GM18505 (cell line): ENCODE measurements around the gene CDC42SE2.

ENCODE experiments used
- ATAC-seq: cut with Tn5 transposase; IDR thresholded peaks from one replicate; pipeline ENCODE4 v1.9.1; 2021; ENCODE audit not compliant: unreplicated experiment
- POLR2A ChIP-seq: IDR thresholded peaks from 4 replicates; pipeline ENCODE4 v1.6.1; 2011; ENCODE audit warnings: borderline replicate concordance; ENCODE audit not compliant: insufficient read depth, insufficient read length; ENCODE audit errors: extremely low read depth

CDC42SE2 gene

DNA sequence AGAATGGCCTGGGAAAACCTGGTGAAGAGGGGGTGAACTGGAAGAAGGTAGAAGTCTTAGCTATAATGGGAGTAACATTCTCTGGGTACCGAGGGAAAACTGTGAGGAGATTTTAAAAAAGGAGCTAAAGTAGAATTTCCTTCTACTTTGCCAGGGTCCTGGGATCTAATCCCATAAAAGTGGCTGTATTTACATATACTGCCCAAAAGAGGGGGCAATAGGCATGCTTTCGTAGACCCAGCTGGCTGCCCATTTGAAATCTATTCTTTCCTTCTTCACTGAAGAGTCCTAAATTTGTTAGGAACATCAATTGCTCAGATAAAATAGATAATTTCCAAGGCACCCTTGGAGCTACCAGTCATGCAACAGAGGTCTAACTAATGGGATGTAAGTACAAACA, 159.2 kb downstream of the CDC42SE2 start:
- TF ChIP-seq POLR2A = no peak
- ATAC-seq = no peak

DNA sequence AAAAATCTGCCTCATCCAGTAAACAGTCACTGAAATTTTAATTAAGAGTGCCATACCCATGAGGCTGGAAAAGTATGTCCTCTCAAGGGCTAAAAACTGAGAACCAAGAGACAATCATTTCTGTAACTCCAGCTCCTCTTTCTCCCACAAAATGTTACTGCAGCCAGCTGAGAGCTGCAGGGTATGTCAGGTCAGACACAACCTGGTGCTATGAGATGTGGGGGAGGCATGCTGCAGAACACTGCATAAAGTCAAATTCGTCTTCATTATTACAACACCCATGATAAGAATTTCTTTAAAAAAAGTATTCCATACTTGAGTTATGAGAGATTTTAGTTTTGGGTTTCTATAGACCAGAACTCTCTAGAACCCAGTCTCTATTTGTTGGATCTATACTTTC, 162.2 kb downstream of the CDC42SE2 start:
- no peak for TF ChIP-seq POLR2A
- no peak for ATAC-seq

DNA sequence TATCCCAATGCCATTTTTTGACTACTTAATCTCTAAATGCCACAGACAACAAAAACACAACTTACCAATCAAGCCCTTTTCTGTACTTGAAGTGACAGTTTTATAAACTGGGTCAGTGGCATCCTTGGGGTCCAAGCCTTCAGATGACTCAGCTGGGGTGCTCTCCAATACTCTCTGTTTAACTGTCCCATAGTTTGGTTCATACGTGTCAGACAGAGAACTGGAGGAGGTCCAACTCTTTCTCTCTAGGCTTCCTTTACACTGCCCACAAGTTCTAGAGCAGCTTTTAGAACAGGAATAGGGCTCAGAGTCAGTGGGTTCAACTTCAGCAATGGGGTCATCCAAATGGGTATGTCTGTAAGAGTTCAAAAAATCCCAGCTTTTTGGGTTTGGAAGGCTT, 166.9 kb downstream of the CDC42SE2 start:
- no peak for ATAC-seq
- TF ChIP-seq POLR2A = no peak

DNA sequence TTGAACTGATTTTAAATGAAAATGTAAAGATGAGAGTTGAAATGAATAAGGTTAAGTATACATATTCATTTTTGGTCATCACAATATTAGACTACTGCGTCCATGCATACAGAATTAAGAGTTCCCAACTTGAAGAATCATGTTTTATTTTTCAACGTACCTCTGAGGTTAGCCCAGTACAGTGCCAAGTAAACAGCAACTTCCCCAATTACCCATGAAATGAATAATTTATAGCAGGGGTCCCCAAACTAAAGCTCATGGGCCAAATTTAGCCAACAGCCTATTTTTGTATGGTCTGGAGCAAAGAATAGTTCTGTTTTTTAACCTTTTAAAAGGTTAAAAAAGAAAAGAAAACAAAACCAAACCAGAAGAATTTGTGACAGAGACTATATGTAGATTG, 167.9 kb downstream of the CDC42SE2 start:
- no peak for ATAC-seq
- TF ChIP-seq POLR2A = no peak

DNA sequence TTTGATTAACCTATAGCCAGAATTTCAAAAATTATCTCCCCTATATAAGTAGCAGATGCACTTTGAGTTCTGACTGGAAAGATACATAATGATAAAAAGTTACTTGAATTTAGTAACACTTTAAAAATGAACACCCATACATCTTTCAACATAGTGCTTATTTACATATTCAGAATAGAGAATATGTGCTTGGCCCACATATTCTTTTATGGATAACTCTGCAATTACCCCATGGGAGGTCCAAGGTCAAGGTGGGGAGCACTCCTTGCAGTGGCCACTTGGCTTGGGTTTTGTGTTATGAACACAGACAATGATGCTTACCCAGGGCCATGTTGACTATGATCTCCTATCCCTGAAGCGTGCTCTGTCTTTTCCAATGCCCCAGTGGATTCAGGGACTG, 169.3 kb downstream of the CDC42SE2 start:
- TF ChIP-seq POLR2A = no peak
- no peak for ATAC-seq

DNA sequence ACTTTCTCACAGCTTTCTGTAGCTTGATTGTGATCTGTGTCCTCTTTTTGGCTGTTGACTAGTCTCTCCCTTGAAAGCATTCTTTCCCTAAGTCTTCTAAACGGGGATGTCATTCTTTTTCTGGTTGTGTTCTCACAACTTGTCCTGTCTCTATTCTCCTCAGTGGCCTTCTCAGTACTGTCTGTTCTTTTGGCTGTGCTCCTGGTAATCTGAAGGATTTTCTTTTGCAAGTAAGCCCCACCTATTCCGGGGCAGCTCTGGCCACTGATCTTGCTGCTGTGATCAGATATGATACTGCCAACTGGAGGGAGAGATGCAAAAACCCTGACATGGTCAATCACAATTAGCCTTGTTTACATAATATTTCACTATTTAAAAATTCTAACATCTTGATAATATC, 172.2 kb downstream of the CDC42SE2 start:
- ATAC-seq = no peak
- TF ChIP-seq POLR2A = no peak

DNA sequence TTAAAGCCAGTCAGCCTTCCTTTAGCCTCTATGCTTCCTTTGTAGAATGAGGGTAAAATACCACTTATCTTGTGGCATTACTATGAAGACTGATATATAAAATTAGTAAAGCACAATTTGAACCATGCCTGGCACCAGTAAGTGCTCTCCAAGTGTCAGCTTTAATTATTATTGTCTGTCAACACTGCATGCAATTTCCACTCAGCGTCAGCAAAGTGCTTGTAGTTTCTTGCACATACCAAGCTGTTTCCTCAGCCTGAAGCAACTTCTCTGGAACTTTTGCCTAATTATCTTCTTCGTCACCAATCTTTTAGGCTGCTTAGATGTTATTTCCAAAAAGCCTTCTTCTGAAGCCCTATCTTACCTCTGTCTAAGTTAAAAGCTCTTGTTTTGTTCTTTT, 177.3 kb downstream of the CDC42SE2 start:
- ATAC-seq = no peak
- no peak for TF ChIP-seq POLR2A
